ENCODE results near the gene RAB18.

- TF ChIP-seq CTCF (conservative IDR thresholded peaks at IDR 0.05 in 1 of 2, IDR thresholded peaks at IDR 0.05 in 1 of 2; ENCODE audit: extremely low read depth in 1 of 2, insufficient read depth in 1 of 2, low read depth in 1 of 2, low read length in 2 of 2) = no peak
- TF ChIP-seq EZH2 (IDR thresholded peaks at IDR 0.05; ENCODE audit: borderline replicate concordance, low read length) = no peak
These were observed 32.3 kb downstream of the RAB18 start for GRCh38 chr10:27536437-27536836.
